Cardiac muscle cell (in vitro differentiated cells and primary cell): ENCODE measurements around the gene CSRNP3. TPM values are rescaled to one million over a fixed set of nuclear protein-coding genes. Genes with fewer than 3 reads are reported as not detected.

ENCODE experiments used
- DNase-seq, 2 donors: peaks; one replicate each; pipeline versions ENCODE4 v3.0.0 to v3.0.0-alpha.2; 2010 to 2017; ENCODE audit warnings: low read depth in 1 of 2, low spot score in 1 of 2
- H3K27ac ChIP-seq: fragments of 200-600 bp; sonication (generic); 2 replicates; pipeline ENCODE4 v1.5.1; 2016
- H3K27me3 ChIP-seq: fragments of 200-600 bp; sonication (generic); 2 replicates; pipeline ENCODE4 v1.6.0; 2016; ENCODE audit warnings: control low read depth
- H3K36me3 ChIP-seq: fragments of 200-600 bp; sonication (generic); 2 replicates; pipeline ENCODE4 v1.5.1; 2016; ENCODE audit warnings: control low read depth
- H3K4me1 ChIP-seq: fragments of 200-600 bp; sonication (generic); 2 replicates; pipeline ENCODE4 v1.8.1; 2017; ENCODE audit warnings: low read depth, mild to moderate bottlenecking, mixed run types
- H3K4me3 ChIP-seq: fragments of 200-600 bp; sonication (generic); 2 replicates; pipeline ENCODE4 v1.5.1; 2016; ENCODE audit warnings: mild to moderate bottlenecking
- H3K9me3 ChIP-seq: fragments of 200-600 bp; sonication (generic); 2 replicates; pipeline ENCODE4 v1.5.1; 2017; ENCODE audit warnings: low read depth, mild to moderate bottlenecking, control low read depth
- polyA plus RNA-seq: library from polyadenylated mRNA; unstranded; fragments of >200 nt; fragmentation: Nextera tagmentation; extraction: Ambion mirVana; gene quantifications from 2 replicates; pipeline ENCODE4 v1.2.1, GENCODE V29; 2016
- total RNA-seq: library from RNA; depleted of rRNA; stranded (reverse); fragments of >200 nt; gene quantifications from 2 replicates; pipeline ENCODE4 v1.2.3, GENCODE V29; 2016
- TF ChIP-seq, protein P1 (sequence below): IDR thresholded peaks from 2 replicates; pipeline ENCODE4 v1.5.1; 2012; ENCODE audit warnings: low read depth, mild to moderate bottlenecking, low read length

Gene CSRNP3
- total and polyA plus RNA-seq, 2 experiments from 2014 or later: 11.5 to 13.8 TPM

DNA sequence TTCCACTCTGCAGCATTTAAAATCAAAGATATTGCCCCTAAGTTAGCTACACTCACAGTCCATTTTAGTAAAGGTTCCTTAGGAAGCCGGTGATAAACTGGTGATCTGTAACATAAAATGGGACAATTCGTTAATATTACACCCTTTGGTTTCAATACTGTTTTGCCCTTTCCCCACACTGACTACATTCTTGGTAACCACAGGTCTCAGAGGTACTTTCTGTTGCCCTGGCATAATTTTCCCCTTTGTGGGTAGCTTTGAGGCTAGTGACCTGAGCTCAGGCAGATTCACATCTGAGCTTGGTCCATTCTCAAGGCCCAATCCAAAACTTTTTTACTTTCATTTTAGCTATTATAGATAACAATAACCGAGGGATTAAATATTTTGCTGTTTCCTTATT, 32.9 kb upstream of the CSRNP3 start:
- no peak overlapping the region for H3K4me3 ChIP-seq
- no peaks in the 10 kb centered on the region for H3K4me1 ChIP-seq
- DNase-seq: no peak
- no peak overlapping the region for H3K27ac ChIP-seq
- H3K36me3 ChIP-seq: no peaks in the 10 kb centered on the region
- no peaks in the 10 kb centered on the region for H3K27me3 ChIP-seq
- H3K9me3 ChIP-seq: no peaks in the 10 kb centered on the region
- TF ChIP-seq, protein P1, sequence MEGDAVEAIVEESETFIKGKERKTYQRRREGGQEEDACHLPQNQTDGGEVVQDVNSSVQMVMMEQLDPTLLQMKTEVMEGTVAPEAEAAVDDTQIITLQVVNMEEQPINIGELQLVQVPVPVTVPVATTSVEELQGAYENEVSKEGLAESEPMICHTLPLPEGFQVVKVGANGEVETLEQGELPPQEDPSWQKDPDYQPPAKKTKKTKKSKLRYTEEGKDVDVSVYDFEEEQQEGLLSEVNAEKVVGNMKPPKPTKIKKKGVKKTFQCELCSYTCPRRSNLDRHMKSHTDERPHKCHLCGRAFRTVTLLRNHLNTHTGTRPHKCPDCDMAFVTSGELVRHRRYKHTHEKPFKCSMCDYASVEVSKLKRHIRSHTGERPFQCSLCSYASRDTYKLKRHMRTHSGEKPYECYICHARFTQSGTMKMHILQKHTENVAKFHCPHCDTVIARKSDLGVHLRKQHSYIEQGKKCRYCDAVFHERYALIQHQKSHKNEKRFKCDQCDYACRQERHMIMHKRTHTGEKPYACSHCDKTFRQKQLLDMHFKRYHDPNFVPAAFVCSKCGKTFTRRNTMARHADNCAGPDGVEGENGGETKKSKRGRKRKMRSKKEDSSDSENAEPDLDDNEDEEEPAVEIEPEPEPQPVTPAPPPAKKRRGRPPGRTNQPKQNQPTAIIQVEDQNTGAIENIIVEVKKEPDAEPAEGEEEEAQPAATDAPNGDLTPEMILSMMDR: no peak

DNA sequence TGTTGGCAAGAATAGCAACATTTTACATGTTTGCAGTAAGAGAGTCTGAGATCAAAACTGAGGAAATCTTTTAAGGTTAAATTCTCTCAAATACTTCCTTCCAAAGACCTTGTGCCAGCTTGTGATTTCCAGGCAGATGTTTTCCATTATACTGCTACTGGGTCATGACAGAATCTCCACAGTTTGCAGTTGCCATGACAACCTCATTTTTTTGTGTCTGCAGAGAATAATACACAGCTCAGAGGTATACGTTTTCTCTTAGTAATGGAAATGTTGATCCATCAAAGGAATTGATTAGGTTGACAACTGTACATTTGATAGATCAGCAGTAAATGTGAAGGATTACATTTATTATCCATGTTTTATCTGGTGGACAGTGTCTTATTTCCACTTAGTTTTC, 29.1 kb upstream of the CSRNP3 start:
- Histone ChIP-seq H3K36me3 (no peaks in the 10 kb centered on the region), H3K9me3 (no peaks in the 10 kb centered on the region), H3K4me1 (no peaks in the 10 kb centered on the region), H3K27ac (no peak overlapping the region), H3K27me3 (no peaks in the 10 kb centered on the region), H3K4me3 (no peak overlapping the region)
- peak in 1 of 2 donors; percentile 81 for DNase-seq
- TF ChIP-seq, protein P1: no peak

DNA sequence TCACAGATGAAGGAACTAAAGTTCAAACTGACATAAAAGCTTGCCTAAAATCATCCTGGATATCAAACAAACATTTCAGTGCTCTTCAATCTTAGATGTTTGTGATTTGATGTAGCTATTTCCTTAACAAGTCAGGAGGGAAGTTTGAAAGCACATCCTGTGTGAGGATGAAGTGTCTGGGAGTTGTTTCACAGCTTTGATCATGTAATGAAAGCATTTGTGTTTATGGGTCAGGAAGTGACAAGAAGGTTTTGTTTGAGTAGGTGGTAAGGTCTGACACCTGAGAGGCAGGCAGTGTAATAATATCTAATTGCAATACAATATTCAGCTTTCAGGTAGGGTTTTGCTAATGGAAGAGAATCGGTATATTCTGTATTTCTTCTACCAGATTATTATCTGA, 26.0 kb upstream of the CSRNP3 start:
- Histone ChIP-seq H3K4me1 (no peaks in the 10 kb centered on the region), H3K9me3 (no peaks in the 10 kb centered on the region), H3K36me3 (no peaks in the 10 kb centered on the region), H3K27ac (no peak overlapping the region), H3K4me3 (no peak overlapping the region), H3K27me3 (no peaks in the 10 kb centered on the region)
- DNase-seq: no peak
- TF ChIP-seq, protein P1: no peak

DNA sequence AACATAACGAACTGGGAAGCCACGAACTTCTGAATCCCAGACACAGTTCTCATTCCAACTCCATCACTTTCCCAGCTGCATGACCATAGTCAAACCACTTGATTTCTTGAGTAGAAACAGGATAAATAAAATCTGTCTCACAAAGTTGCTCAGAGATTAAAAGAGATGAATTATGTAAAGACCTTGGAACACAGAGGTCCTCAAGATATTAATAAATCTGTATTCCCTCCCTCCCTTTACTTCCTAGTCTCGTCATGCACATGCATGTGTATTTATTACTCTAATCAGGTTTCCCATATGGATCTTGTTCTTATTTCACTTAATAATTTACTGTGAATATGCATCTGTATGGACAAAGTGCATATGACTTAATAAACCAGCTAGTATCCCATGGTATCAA, 21.1 kb upstream of the CSRNP3 start:
- Histone ChIP-seq H3K4me1 (no peaks in the 10 kb centered on the region), H3K9me3 (no peaks in the 10 kb centered on the region), H3K4me3 (no peak overlapping the region), H3K36me3 (no peaks in the 10 kb centered on the region), H3K27ac (no peak overlapping the region), H3K27me3 (no peaks in the 10 kb centered on the region)
- TF ChIP-seq, protein P1: no peak
- DNase-seq: no peak

DNA sequence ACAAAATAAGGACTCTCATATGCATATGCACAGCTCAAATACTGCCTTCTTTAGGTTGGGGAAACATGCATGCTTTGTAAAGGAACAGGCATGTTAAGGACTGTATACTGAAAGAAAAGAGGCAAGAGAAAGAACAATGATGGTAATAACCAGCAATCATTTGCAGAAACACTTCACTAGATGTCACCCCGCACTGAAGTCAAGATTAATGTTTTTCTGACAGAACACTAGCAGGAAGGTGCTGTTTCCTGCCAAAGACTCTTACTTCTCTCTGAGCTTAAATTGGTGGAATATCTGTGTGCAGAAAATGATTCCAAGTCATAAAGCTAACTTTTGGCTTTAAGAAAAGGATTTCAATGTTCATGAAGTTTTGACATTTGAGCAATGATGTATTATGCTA, 19.3 kb upstream of the CSRNP3 start:
- Histone ChIP-seq H3K4me1 (no peaks in the 10 kb centered on the region), H3K27ac (no peak overlapping the region), H3K4me3 (no peak overlapping the region), H3K36me3 (no peaks in the 10 kb centered on the region), H3K9me3 (no peaks in the 10 kb centered on the region), H3K27me3 (no peaks in the 10 kb centered on the region)
- peak in 1 of 2 donors; percentile 23 for DNase-seq
- TF ChIP-seq, protein P1: no peak

DNA sequence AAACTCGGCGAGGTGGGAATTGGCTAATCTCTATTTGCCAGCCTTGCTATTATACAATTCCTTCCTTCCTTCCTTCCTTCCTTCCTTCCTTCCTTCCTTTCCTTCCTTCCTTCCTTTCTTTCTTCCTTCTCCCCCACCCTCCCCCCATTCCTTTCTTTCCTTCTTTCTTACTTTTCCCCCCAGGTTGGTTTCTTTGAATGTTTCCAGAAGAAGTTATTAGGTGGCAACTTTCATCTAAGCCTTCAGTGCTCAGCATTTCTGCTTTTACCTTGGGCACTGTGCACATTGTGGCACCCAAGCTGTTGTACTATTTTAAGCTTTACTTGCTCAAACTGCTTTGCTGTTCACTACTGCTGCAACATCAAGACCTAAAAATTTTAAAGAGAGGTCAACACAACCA, 17.2 kb upstream of the CSRNP3 start:
- H3K27me3 ChIP-seq: no peaks in the 10 kb centered on the region
- H3K4me3 ChIP-seq: no peak overlapping the region
- TF ChIP-seq, protein P1: no peak
- no peaks in the 10 kb centered on the region for H3K9me3 ChIP-seq
- H3K4me1 ChIP-seq: no peaks in the 10 kb centered on the region
- no peak for DNase-seq
- H3K36me3 ChIP-seq: no peaks in the 10 kb centered on the region
- no peak overlapping the region for H3K27ac ChIP-seq
